ENCODE results near the gene TNRC6C.

GRCh38 chr17:78146881-78147280 is 188.4 kb downstream of the TNRC6C start:
- TF ChIP-seq PRDM1 (tag by site-specific recombination; IDR thresholded peaks at IDR 0.05), result no peak
- TF ChIP-seq ELK4 (IDR thresholded peaks at IDR 0.05; ENCODE audit: borderline replicate concordance, low read depth, low read length), result no peak
- no peak for TF ChIP-seq ATF2 (tag by site-specific recombination; IDR thresholded peaks at IDR 0.05; ENCODE audit: low read depth)
- no peak for TF ChIP-seq ZNF274 (IDR thresholded peaks at IDR 0.05; ENCODE audit: low read length)
- no peak for TF ChIP-seq ZNF274 (tag by site-specific recombination; IDR thresholded peaks at IDR 0.05; ENCODE audit: borderline replicate concordance)
- TF ChIP-seq HOXA7 (CRISPR knock-in tag; IDR thresholded peaks at IDR 0.05; ENCODE audit: borderline replicate concordance), result no peak
- TF ChIP-seq ZNF10 (tag by site-specific recombination; IDR thresholded peaks at IDR 0.05), result no peak

Measured in HEK293 (cell line).